ENCODE results near the gene SEC61G.

DNA sequence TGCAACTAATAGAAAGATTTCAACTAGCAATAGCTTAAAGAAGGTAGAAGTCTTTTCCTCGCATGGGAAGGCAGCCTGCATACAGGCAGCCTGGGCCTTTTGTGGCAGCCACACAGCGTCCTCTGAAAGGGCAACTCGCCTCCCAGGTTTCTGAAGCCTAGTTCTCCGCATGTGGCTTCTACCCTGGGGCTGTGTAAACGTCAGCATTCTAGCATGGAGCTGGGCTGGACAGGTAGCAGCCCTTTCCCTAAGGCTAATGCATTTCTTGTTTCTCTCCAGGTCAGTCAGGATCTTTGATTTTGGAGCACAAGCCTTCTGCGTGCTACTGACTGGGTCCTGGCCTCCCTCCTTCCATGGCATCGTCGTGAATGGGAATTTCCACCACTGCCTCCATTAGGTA lies 23.8 kb upstream of the SEC61G start:
- TF ChIP-seq, protein P1, sequence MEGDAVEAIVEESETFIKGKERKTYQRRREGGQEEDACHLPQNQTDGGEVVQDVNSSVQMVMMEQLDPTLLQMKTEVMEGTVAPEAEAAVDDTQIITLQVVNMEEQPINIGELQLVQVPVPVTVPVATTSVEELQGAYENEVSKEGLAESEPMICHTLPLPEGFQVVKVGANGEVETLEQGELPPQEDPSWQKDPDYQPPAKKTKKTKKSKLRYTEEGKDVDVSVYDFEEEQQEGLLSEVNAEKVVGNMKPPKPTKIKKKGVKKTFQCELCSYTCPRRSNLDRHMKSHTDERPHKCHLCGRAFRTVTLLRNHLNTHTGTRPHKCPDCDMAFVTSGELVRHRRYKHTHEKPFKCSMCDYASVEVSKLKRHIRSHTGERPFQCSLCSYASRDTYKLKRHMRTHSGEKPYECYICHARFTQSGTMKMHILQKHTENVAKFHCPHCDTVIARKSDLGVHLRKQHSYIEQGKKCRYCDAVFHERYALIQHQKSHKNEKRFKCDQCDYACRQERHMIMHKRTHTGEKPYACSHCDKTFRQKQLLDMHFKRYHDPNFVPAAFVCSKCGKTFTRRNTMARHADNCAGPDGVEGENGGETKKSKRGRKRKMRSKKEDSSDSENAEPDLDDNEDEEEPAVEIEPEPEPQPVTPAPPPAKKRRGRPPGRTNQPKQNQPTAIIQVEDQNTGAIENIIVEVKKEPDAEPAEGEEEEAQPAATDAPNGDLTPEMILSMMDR (conservative IDR thresholded peaks at IDR 0.05; ENCODE audit: low read length): no peak
- no peak for TF ChIP-seq EZH2phosphoT487 (IDR thresholded peaks at IDR 0.05; ENCODE audit: borderline replicate concordance)

Measured in Loucy (cell line).